ENCODE data around the gene TRPV5.

- TF ChIP-seq, protein P1, sequence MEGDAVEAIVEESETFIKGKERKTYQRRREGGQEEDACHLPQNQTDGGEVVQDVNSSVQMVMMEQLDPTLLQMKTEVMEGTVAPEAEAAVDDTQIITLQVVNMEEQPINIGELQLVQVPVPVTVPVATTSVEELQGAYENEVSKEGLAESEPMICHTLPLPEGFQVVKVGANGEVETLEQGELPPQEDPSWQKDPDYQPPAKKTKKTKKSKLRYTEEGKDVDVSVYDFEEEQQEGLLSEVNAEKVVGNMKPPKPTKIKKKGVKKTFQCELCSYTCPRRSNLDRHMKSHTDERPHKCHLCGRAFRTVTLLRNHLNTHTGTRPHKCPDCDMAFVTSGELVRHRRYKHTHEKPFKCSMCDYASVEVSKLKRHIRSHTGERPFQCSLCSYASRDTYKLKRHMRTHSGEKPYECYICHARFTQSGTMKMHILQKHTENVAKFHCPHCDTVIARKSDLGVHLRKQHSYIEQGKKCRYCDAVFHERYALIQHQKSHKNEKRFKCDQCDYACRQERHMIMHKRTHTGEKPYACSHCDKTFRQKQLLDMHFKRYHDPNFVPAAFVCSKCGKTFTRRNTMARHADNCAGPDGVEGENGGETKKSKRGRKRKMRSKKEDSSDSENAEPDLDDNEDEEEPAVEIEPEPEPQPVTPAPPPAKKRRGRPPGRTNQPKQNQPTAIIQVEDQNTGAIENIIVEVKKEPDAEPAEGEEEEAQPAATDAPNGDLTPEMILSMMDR (IDR thresholded peaks at IDR 0.05), result no peak
- no peak for TF ChIP-seq POLR2A (IDR thresholded peaks at IDR 0.05)
Measured at GRCh38 chr7:142882338-142882678, 51.2 kb downstream of the TRPV5 start.

Data from upper lobe of left lung (tissue), 4 donors.